Left hindlimb (tissue), 1 donor: Measurements from ENCODE around the gene GRM7.

Source experiments
- DNase-seq: peaks from one replicate; pipeline ENCODE4 v3.0.0-alpha.2; 2018

GRM7 gene

GRCh38 chr3:7607083-7607482, 746.2 kb downstream of the GRM7 start:
- DNase-seq, result no peak

- no peak for DNase-seq
Observed at GRCh38 chr3:7607676-7608075, 746.8 kb downstream of the GRM7 start.

GRCh38 chr3:7610634-7611033, 749.7 kb downstream of the GRM7 start:
- no peak for DNase-seq

GRCh38 chr3:7615043-7615442, 754.1 kb downstream of the GRM7 start:
- DNase-seq, result no peak

- no peak for DNase-seq
Observed at GRCh38 chr3:7618606-7619005, 757.7 kb downstream of the GRM7 start.

GRCh38 chr3:7620401-7620800, 759.5 kb downstream of the GRM7 start:
- no peak for DNase-seq

GRCh38 chr3:7621046-7621630, 760.2 kb downstream of the GRM7 start:
- no peak for DNase-seq

GRCh38 chr3:7621651-7622050, 760.7 kb downstream of the GRM7 start:
- no peak for DNase-seq

GRCh38 chr3:7625021-7625420, 764.1 kb downstream of the GRM7 start:
- no peak for DNase-seq

GRCh38 chr3:7630351-7630911, 769.5 kb downstream of the GRM7 start:
- DNase-seq, result no peak

GRCh38 chr3:7630925-7631324, 770.0 kb downstream of the GRM7 start:
- DNase-seq, result peak; percentile 33

GRCh38 chr3:7632305-7632704, 771.4 kb downstream of the GRM7 start:
- DNase-seq, result no peak

GRCh38 chr3:7637694-7638093, 776.8 kb downstream of the GRM7 start:
- DNase-seq, result no peak

GRCh38 chr3:7638103-7638502, 777.2 kb downstream of the GRM7 start:
- DNase-seq, result no peak

GRCh38 chr3:7640787-7641186, 779.9 kb downstream of the GRM7 start:
- DNase-seq, result no peak

GRCh38 chr3:7646851-7647250, 785.9 kb downstream of the GRM7 start:
- DNase-seq, result no peak

- DNase-seq, result no peak
Observed at GRCh38 chr3:7650466-7650865, 789.6 kb downstream of the GRM7 start.

GRCh38 chr3:7651274-7651673, 790.4 kb downstream of the GRM7 start:
- no peak for DNase-seq

GRCh38 chr3:7657214-7658112, 796.5 kb downstream of the GRM7 start:
- no peak for DNase-seq

GRCh38 chr3:7658294-7658693, 797.4 kb downstream of the GRM7 start:
- no peak for DNase-seq

- DNase-seq, result no peak
Observed at GRCh38 chr3:7659079-7659478, 798.2 kb downstream of the GRM7 start.

GRCh38 chr3:7663771-7664170, 802.9 kb downstream of the GRM7 start:
- no peak for DNase-seq

- no peak for DNase-seq
Observed at GRCh38 chr3:7667774-7668173, 806.9 kb downstream of the GRM7 start.

- DNase-seq, result no peak
Observed at GRCh38 chr3:7669641-7670040, 808.7 kb downstream of the GRM7 start.
